H1 (cell line): ENCODE results near the gene ZNF512. TPM values are rescaled to one million over a fixed set of nuclear protein-coding genes. Genes with fewer than 3 reads are reported as not detected.

ENCODE experiments used
- ATF3 ChIP-seq: IDR thresholded peaks from 2 replicates; pipeline ENCODE4 v1.6.1; 2011; ENCODE audit warnings: low read depth, mild to moderate bottlenecking, low read length; ENCODE audit not compliant: insufficient read depth
- CBX5 ChIP-seq: fragments of 300-800, 300-1000 bp; sonication (generic); IDR thresholded peaks from 2 replicates; pipeline ENCODE4 v1.7.1; 2016; ENCODE audit warnings: antibody characterized with exemption, low read length, low read depth
- CHD7 ChIP-seq: fragments of 300-600 bp; sonication (generic); IDR thresholded peaks from 2 replicates; pipeline ENCODE4 v1.7.1; 2012; ENCODE audit warnings: low read length, moderate library complexity, mild to moderate bottlenecking, inconsistent platforms; ENCODE audit not compliant: insufficient replicate concordance
- GABPA ChIP-seq: IDR thresholded peaks from 2 replicates; pipeline ENCODE4 v1.6.1; 2011; ENCODE audit warnings: mild to moderate bottlenecking, low read length, moderate library complexity, borderline replicate concordance; ENCODE audit not compliant: insufficient read depth
- HDAC6 ChIP-seq: IDR thresholded peaks from one replicate; pipeline ENCODE4 v1.7.1; 2012; ENCODE audit warnings: low read depth, mild to moderate bottlenecking, inconsistent platforms, low read length, moderate library complexity
- NANOG ChIP-seq: IDR thresholded peaks from 2 replicates; pipeline ENCODE4 v1.6.1; 2011; ENCODE audit warnings: low read length, low read depth, mild to moderate bottlenecking, inconsistent platforms; ENCODE audit not compliant: insufficient read depth, poor library complexity, severe bottlenecking
- NRF1 ChIP-seq: IDR thresholded peaks from 2 replicates; pipeline ENCODE4 v1.6.1; 2011; ENCODE audit warnings: mild to moderate bottlenecking, low read depth, low read length, improper control_type of control experiment
- SP4 ChIP-seq: IDR thresholded peaks from 2 replicates; pipeline ENCODE4 v1.6.1; 2012; ENCODE audit warnings: low read length, inconsistent platforms
- TAF7 ChIP-seq: optimal IDR thresholded peaks from 2 replicates; pipeline ENCODE3; 2011; ENCODE audit warnings: low read depth, mild to moderate bottlenecking, inconsistent platforms, low read length, moderate library complexity, borderline replicate concordance
- polyA plus RNA-seq, 7 experiments: library from polyadenylated mRNA; depleted of rRNA in 3 of 7; stranded (reverse) in 5 of 7; unstranded in 2 of 7; fragments of >200 nt in 5 of 7; fragments of 200-250 nt in 2 of 7; gene quantifications; 1 replicate in 5 of 7; 2 replicates in 1 of 7; 4 replicates in 1 of 7; pipeline versions ENCODE4 v1.2.1 to v1.2.3, GENCODE V29; 2011 to 2013; ENCODE audit warnings: missing spikeins in 2 of 7, mixed read lengths in 2 of 7
- total RNA-seq: library from RNA; stranded (reverse); fragmentation: NEBNext Ultra II Directional; extraction: Animal tissue kit (Norgen Biotek cat#: 25700); gene quantifications from 2 replicates; pipeline ENCODE4 v1.2.1, GENCODE V29; 2021

Gene ZNF512
- total and polyA plus RNA-seq, 2 of the 8 experiments (the other 6 are each of a cell fraction or from before 2014, with no cell fraction given), result 17.6 to 37.9 TPM

GRCh38 chr2:27591745-27592144 is 8.9 kb downstream of the ZNF512 start (continued):
- no peak for TF ChIP-seq CHD7
- no peak for TF ChIP-seq CBX5
- TF ChIP-seq GABPA, result no peak
- no peak for TF ChIP-seq HDAC6
- no peak for TF ChIP-seq TAF7
- no peak for TF ChIP-seq NRF1
- TF ChIP-seq NANOG, result no peak
- TF ChIP-seq SP4, result no peak
- no peak for TF ChIP-seq ATF3
